H7 (cell line): ENCODE measurements around the gene SLC25A42. TPM values are rescaled to one million over a fixed set of nuclear protein-coding genes. Genes with fewer than 3 reads are reported as not detected.
A peak's percentile ranks its signal among the peaks of the same experiment; 100 is the strongest.
"Not testable (repeated sequence)": the region's sequence is repeated elsewhere in the genome, so short reads cannot be mapped to it uniquely, and the experiment has no call there.

ENCODE experiments used
- DNase-seq: peaks from one replicate; pipeline ENCODE4 v3.0.0; 2012
- H3K27me3 ChIP-seq: 2 replicates; pipeline ENCODE4 v1.6.0; 2011; ENCODE audit warnings: mild to moderate bottlenecking, low read length; ENCODE audit not compliant: control insufficient read depth, insufficient read depth
- H3K36me3 ChIP-seq: replicated peaks from 2 replicates; pipeline ENCODE4 v1.5.1; 2011; ENCODE audit warnings: low read length; ENCODE audit not compliant: control insufficient read depth, insufficient read depth
- H3K4me3 ChIP-seq: 2 replicates; pipeline ENCODE4 v1.5.1; 2011; ENCODE audit warnings: low read depth, mild to moderate bottlenecking, control low read depth, low read length, moderate library complexity; ENCODE audit not compliant: insufficient read depth
- total RNA-seq: library from RNA; depleted of rRNA; stranded (reverse); fragments of >200 nt; shearing (Covaris generic); gene quantifications from 2 replicates; pipeline ENCODE4 v1.2.3, GENCODE V29; 2014

The SLC25A42 gene
- total RNA-seq, 1 experiment from 2014 or later = 4.8 TPM

DNA sequence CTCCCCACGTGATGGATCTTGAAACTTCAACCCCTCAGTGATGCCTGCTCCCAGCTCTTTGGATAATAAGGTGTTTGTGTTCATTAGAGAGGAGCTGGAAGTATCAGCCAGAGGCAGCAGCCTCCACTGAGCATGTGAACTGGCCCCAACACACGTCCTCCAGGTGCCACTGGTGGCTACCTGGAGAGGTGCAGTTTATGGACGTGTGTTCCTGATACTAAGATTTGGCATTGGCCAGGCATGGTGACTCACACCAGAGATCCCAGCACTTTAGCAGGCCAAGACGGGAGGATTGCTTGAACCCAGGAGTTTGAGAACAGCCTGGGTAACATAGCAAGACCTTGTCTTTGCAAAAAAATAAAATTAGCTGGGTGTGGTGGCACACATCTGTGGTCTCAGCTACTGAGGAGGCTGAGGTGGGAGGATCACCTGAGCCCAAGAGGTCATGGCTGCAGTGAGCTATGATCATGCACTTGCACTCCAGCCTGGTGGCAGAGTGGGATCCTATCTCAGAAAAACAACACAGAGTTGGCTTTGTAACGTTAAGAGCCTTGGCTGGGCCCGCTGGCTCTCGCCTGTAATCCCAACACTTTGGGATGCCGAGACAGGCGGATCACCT lies 34.4 kb downstream of the SLC25A42 start:
- Histone ChIP-seq H3K27me3 (no peaks in the 10 kb centered on the region), H3K4me3 (no peak overlapping the region), H3K36me3 (no peaks in the 10 kb centered on the region)
- no peak for DNase-seq

DNA sequence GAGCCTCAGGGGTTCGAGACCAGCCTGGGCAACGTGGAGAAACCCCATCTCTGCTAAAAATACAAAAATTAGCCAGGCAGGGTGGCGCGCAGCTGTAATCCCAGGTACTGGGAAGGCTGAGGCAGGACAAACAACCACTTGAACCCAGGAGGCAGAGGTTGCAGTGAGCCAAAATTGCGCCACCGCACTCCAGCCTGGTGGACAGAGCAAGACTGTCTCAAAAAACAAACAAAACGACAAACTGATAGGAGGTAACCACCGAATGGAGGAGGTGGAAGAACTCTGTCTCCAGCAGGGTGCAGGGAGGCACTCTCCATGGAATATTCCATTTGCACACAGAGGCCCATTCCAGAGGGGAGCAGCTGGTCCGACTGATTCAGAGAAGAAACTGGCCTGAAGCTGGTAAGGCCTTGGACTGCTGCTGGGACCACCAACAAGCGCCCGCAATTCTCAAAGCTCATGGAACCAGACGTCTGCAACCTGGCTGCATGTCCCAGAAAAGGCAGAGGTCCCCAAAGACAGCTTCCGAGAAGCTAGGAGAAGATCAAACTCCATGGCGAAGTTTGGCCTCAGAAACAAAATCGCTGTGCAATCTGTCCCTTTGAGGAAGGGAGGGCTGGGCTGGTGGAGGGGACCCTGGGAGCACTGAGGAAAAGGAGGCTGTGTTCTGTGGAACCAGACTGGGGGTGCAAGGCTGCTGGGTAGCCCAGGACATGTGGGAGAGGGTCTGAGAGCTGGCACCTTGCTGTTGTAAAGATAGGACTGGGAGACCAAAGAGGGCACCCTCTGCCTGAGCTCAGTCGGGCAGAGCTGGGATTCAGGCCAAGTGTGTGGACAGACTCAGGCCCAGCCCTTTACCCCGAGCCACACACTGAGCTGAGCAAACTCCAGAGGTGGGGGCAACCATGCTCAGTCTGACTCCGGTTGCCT lies 35.2 kb downstream of the SLC25A42 start:
- Histone ChIP-seq H3K4me3 (no peak overlapping the region), H3K36me3 (no peaks in the 10 kb centered on the region), H3K27me3 (no peaks in the 10 kb centered on the region)
- peak; percentile 16 for DNase-seq

GRCh38 chr19:19101540-19101939 lies 37.7 kb downstream of the SLC25A42 start:
- H3K27me3 ChIP-seq = no peaks in the 10 kb centered on the region
- H3K4me3 ChIP-seq = no peak overlapping the region
- DNase-seq = peak; percentile 29
- no peaks in the 10 kb centered on the region for H3K36me3 ChIP-seq

DNA sequence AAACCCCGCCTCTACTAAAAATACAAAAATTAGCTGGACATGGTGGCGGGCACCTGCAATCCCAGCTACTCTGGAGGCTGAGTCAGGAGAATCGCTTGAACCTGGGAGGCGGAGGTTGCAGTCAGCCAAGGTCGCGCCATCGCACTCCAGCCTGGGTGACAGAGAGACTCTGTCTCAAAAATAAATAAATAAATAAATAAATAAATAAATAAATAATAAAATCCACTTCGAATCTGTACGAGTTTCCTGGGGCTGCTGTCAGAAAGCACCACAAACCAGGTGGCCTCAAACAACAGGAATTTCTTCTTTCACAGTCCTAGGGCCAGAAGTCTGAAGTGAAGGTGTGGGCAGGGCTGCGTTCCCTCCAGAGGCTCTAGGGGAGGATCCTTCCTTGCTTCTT lies 38.8 kb downstream of the SLC25A42 start:
- H3K27me3 ChIP-seq, DNase-seq, H3K4me3 ChIP-seq, H3K36me3 ChIP-seq: not testable (repeated sequence)

- DNase-seq = no peak
Measured at GRCh38 chr19:19103167-19103566, 39.4 kb downstream of the SLC25A42 start.

GRCh38 chr19:19105365-19106055 lies 41.7 kb downstream of the SLC25A42 start:
- H3K27me3 ChIP-seq = no peaks in the 10 kb centered on the region
- no peaks in the 10 kb centered on the region for H3K36me3 ChIP-seq
- peak; percentile 96 for DNase-seq

More at GRCh38 chr19:19103167-19103566, 39.4 kb downstream of the SLC25A42 start:
- Histone ChIP-seq H3K4me3 (no peak overlapping the region), H3K36me3 (no peaks in the 10 kb centered on the region), H3K27me3 (no peaks in the 10 kb centered on the region)

DNA sequence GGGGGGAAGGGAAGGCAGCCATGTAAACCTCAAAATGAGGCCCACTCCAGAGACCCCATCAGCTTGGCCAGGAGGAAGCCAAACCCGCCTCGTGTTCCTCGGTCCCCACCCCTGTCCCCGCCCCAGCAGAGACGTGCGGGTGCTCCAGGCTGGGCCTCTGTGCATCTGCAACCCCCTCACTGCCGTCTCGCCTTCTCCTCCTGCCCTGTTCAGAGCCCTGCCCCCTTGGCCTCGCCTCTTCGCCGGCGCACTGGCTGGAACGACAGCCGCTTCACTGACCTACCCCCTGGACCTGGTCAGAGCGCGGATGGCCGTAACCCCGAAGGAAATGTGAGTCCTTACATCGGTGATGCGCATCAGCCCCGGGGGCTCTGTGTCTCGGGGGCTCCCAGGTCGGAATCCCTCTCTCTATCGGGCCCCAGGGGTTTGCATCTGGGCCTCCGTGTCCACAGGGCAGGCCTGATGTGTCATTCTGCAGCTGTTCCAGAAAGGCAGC lies 42.3 kb downstream of the SLC25A42 start:
- H3K36me3 ChIP-seq = no peaks in the 10 kb centered on the region
- DNase-seq = peak; percentile 85
- no peaks in the 10 kb centered on the region for H3K27me3 ChIP-seq
- H3K4me3 ChIP-seq = peak overlapping the region; percentile 35

More at GRCh38 chr19:19105365-19106055, 41.7 kb downstream of the SLC25A42 start:
- H3K4me3 ChIP-seq = peak overlapping the region; percentile 63

DNA sequence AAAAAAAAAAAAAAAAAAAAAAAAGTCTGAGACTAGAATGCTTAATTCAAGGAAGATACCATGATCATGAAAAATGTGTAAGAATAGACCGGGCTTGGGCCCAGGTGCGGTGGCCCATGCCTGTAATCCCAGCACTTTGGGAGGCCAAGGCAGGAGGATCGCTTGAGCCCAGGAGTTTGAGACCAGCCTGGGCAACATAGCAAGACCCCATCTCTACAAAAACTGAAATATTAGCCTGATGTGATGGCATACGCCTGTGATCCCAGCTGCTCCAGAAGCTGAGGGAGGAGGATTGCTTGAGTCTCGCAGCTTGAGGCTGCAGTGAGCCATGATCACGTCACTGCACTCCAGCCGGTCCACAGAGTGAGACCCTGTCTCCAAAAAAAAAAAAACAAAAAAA lies 43.1 kb downstream of the SLC25A42 start:
- not testable (repeated sequence) for H3K27me3 ChIP-seq, H3K4me3 ChIP-seq, DNase-seq, H3K36me3 ChIP-seq

GRCh38 chr19:19107654-19108053 lies 43.9 kb downstream of the SLC25A42 start:
- DNase-seq = peak; percentile 73
- H3K36me3 ChIP-seq = no peaks in the 10 kb centered on the region
- H3K27me3 ChIP-seq = no peaks in the 10 kb centered on the region
- no peak overlapping the region for H3K4me3 ChIP-seq

DNA sequence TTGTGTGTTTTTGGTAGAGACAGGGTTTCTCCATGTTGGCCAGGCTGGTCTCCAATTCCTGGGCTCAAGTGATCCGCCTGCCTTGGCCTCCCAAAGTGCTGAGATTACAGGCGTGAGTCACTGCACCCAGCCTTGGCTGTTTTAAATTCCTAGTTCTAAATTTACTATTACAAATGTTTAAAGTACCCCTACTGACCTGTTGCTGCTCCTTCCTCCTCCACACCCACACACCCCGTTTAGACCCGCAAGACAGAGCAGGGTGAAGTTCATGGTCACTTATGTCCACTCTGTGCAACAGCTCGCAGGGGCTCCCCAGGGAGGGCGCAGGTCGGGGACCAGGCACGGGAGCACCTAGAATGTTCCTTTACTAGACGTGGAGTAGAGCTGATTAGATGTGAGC lies 45.8 kb downstream of the SLC25A42 start:
- Histone ChIP-seq H3K27me3 (no peaks in the 10 kb centered on the region), H3K4me3 (no peak overlapping the region), H3K36me3 (no peaks in the 10 kb centered on the region)
- peak; percentile 26 for DNase-seq

DNA sequence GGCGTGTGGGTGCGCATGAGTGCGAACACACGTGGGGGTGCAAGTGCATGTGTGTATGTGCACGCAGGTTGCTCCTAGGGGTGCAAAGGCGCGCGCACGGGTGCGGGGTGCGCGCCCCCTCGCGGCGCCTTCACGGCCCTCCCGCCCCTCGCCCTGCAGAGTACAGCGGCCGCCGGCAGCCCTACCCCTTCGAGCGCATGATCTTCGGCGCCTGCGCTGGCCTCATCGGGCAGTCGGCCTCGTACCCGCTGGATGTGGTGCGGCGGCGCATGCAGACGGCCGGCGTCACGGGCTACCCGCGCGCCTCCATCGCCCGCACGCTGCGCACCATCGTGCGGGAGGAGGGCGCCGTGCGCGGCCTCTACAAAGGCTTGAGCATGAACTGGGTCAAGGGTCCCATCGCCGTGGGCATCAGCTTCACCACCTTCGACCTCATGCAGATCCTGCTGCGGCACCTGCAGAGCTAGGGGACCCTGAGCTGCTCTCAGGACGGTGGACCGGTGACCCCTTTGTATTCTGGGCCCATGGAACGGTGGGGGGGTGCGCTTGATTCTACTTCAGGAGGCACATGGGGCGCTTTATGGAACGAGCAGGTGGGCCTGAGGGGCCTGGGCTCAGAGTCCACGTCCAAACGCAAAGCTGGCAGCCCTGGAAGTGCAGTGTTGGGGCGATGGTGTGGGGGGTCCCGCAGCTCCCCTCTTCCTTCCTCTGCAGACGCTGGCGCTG lies 46.8 kb downstream of the SLC25A42 start:
- Histone ChIP-seq H3K36me3 (no peaks in the 10 kb centered on the region), H3K27me3 (no peaks in the 10 kb centered on the region), H3K4me3 (no peak overlapping the region; the same call in 1 of the 2 replicates)
- peak; percentile 49 for DNase-seq

GRCh38 chr19:19111136-19111835 lies 47.5 kb downstream of the SLC25A42 start:
- DNase-seq = peak; percentile 32
- no peaks in the 10 kb centered on the region for H3K27me3 ChIP-seq
- H3K36me3 ChIP-seq = no peaks in the 10 kb centered on the region
- no peak overlapping the region for H3K4me3 ChIP-seq

GRCh38 chr19:19111967-19112580 lies 48.3 kb downstream of the SLC25A42 start:
- DNase-seq = peak; percentile 22
- H3K36me3 ChIP-seq = no peaks in the 10 kb centered on the region
- no peaks in the 10 kb centered on the region for H3K27me3 ChIP-seq
- no peak overlapping the region for H3K4me3 ChIP-seq
